Measurements from ENCODE around the gene SERPINB2.

SERPINB2 gene, protein sequence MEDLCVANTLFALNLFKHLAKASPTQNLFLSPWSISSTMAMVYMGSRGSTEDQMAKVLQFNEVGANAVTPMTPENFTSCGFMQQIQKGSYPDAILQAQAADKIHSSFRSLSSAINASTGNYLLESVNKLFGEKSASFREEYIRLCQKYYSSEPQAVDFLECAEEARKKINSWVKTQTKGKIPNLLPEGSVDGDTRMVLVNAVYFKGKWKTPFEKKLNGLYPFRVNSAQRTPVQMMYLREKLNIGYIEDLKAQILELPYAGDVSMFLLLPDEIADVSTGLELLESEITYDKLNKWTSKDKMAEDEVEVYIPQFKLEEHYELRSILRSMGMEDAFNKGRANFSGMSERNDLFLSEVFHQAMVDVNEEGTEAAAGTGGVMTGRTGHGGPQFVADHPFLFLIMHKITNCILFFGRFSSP

DNA sequence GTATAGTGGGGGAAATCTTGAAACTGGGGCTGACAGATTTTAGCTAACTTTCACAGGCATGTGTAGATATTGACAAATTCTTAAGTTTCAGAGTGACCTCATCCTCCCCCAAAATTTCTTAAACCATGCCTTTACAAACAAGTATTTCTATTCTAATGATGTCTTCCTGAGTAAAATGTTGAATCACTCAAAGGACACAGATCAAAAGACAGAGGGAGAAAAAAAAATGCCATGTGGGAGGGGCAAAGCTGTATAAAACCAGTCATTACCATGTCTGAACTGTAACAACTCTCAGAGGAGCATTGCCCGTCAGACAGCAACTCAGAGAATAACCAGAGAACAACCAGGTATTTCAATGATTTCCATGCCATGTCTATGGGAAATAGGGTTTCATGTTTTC lies at the start of gene SERPINB2:
TSS of gene SERPINB2 (plus strand) at position 282 of the 400 bp plus-strand sequence. CDS start 3,740 bp downstream, outside the sequence.
- no peak for DNase-seq

DNA sequence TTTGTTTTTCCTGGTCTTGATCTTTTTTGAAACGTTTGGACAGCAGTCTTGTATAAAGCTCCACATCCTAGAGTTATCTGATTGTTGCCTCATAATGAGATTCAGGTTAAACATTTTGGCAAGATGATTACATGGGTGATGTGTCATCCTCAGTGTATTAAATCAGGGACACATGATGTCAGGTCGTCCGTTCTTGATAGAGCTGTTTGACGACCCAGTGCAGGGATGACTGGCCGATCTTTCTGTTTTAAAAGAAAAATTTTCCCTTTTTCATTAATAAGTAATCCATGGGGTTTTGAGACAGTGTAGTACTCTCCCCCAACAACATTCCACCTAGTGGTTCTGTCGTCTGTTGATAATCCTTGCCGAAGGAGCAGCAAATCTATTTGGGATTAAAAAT lies 44.5 kb upstream of the SERPINB2 start:
- no peak for DNase-seq

DNA sequence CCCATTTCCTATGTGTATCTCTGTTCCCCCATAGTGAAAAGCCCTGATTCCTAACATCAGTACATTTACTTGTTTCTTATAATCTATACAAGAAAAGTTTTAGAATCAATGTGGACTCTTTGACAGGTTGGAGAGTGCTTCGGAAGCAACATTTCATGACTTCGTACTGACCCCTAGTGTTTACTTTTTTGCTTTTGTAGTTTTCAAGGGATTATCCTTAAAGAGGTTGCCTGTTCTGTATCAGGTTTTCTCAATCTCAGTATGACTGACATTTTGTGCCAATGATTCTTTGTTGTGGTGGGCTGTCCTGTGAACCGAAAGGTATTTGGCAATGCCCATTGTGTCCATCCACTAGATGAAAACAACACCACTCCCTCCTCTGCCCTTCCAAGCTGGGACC lies 43.3 kb upstream of the SERPINB2 start:
- no peak for DNase-seq

DNA sequence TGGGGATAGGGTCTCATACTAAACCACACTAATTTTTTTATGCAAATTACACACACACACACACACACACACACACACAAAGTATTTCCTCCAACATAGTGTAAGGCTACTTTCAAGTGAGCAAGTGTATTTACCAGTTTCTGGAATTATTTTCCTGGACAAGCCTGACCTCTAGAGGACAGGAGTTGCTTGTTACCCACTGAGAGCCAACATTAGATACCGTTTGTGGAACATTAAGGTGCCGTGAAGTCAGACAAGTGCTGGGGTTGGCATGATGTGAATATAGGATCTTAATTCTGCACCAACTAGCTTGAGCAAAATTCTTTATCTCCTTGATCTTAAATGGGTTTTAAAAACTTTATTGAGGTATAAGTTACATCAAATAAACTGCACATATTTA lies 39.3 kb upstream of the SERPINB2 start:
- DNase-seq = no peak

DNA sequence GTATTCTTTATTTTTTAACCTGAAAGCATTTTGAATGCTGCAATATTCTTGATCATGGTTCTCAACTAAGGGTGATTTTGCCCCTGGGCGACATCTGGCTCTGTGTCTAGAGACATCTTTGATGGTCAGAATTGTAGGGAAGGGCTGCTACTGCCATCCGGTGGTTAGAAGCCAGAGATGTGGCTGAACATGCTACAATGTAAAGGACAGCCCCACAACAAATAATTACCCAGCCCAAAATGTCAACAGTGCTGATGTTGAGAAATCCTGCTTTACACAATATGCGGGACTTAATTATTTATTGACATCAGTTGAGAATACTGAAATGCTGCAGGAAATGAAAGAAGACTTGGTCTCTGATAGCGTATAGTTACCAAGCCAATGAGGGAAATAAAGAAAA lies 37.5 kb upstream of the SERPINB2 start:
- DNase-seq = no peak

DNA sequence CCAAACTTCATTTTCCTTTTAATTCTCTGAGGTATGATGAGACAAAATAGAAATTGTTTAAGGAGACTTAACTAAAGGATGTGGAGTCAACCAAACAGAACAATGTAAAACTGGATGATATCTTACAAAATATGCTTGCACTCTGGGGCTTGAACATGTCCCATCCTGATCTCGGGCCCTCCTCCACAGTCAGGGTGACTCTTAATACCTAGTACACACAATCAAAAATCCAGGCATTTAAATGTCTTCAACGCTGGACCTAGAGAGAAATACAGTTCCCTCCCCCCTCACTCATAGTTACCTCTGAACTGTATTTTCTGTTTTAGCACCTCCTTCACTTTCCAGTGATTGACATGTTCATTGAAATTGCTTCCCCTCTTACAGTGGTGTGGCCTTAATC lies 36.9 kb upstream of the SERPINB2 start:
- DNase-seq = no peak

DNA sequence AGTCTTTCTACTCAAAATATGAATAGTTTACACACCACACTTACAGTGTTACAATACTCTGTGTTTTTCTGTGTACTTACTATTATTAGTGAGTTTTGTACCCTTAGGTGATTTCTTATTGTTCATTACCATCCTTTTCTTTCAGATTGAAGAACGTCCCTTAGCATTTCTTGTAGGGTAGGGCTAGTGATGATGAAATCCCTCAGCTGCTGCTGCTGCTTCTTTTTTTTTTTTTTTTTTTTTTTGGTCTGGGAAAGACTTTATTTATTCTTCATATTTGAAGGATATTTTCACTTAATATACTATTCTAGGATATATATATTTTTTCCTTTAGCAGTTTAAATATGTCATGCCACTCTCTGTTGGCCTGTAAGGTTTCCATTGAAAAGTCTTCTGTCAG lies 29.0 kb upstream of the SERPINB2 start:
- DNase-seq = no peak

DNA sequence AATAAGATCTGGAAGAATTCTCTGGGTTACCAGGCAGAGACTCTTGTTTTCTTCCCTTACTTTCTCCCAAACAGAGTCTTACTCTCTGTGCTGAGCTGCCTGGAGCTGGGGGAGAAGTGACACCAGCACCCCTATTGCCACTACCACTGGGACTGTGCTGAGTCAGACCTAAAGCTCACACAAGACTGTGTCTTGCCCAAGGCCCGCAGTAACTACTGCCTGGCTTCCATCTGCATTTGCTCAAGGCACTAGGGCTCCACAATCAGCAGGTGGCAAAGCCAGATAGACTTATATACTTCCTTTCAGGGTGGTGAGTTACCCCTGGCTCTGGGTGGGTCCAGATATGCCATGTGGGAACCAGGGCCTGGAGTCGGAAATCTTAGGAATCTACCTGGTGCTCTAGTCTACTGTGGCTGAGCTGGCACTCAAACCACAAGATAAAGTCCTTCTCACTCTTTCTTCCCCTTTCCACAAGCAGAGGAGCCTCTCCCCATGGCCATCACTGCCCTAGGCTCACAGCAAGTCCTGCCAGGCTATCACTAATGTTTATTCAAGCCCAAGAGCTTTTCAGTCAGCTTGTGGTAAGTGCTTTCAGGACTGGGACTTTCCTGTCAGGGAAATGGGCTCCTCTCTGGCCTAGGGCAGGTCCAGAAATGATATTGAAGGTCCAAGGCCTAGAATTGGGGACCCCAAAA lies 27.6 kb upstream of the SERPINB2 start:
- peak in 1 of 2 donors; percentile 24 for DNase-seq

DNA sequence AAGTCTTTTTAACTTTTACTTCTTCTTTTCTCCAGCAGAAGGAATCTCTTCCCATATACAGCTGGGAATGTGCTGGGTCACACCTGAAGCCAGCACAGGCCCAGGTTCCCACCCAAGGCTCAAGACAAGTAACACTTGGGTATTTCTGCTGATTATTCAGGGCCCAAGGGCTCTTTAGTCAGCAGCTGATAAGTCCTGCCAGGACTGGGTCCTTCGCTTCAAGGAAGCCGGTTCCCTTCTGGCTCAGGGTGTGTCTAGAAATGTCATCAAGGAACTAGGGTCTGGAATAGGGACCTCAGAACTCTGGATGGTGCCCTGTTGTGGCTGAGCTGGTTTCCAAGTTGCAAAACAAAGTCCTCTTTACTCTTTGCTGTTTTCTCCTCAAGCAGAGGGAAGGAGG lies 27.0 kb upstream of the SERPINB2 start:
- DNase-seq = no peak

DNA sequence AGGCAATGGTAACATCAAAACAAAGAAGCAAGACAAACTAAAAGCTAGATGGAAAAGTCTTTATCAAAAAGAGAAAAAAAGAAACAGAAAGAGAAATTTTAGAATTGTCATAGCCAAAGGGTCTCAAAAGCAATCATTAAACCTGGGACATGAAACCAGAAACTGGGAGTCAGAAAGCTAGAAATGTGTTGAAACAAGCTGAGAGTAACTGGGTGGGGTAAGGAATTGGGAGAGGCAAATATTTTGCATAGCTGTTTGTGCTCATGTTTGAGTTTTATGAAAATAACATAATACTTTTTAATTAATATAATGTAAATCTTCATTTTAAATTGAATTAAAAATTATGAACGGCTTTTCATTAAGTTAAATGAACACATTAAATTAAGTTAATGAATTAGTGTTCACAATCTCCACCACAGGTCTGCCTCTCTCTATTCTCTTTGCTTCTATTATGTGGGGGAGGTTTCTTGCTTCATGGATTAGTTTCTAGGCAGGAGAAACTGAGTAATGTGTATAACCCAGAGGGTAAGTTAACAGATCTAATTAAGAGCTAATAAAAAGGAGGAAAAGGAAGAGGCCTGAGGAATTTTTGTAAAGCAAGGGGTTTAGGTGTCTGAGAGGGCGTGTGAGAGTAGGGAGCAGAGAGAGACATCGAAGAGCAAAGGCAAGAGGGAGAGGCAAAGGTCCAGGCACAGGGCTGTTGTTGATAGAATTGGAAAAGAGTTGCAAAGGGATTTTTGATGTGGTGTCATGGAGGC lies 20.0 kb upstream of the SERPINB2 start:
- no peak for DNase-seq

DNA sequence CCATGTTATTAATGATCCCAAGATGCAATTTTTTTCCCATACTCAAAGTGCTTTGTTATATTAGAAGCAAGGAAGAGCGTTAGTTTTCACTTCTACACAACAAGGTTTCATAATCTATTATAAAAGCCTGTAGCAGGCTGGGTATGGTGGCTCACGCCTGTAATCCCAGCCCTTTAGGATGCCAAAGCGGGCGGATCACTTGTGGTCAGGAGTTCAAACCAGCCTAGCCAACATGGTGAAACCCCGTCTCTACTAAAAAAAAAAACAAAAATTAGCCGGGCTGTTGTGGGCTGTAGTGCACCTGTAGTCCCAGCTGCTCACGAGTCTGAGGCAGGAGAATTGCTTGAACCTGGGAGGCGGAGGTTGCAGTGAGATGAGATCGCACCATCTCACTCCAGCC lies 19.0 kb upstream of the SERPINB2 start:
- no peak for DNase-seq

DNA sequence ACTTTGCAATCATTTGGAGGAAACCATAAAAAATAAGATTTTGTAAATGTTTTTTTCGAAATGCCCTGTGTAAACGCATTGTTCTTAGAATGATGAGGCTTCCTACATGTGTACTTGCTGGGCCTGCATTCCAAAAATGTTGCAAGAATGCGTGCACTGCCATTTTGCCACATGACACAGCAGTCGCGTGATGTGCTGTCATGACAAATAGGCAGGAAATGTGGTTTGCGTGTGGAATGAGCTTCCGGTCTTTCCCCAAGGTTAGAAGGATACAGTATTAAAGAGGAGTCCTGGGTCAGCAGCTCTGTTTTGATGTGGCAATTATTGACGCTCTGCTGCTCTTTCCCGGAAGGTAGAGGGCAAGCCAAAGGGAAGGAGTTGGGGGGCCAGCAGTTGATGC lies 18.1 kb upstream of the SERPINB2 start:
- peak in 1 of 2 donors; percentile 65 for DNase-seq

DNA sequence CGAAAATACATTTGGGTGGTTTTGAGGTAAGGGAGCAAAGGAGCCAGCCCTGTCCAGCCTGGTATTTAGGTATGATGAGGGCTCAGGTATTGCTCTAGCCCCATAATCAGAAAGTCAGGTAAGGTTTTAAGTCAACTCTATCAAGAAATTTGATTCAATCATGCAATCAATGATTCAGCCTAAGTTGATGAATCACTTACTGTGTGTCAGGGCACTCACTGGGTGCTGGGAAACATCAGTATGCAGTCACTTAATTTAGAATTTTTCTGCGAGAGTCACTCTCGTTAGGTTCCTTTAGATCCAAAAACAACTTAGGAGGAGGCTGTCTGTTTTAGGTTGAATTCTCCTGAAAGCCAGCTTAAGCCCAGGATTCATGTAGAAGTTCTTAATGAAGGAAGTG lies 17.7 kb upstream of the SERPINB2 start:
- DNase-seq = no peak

DNA sequence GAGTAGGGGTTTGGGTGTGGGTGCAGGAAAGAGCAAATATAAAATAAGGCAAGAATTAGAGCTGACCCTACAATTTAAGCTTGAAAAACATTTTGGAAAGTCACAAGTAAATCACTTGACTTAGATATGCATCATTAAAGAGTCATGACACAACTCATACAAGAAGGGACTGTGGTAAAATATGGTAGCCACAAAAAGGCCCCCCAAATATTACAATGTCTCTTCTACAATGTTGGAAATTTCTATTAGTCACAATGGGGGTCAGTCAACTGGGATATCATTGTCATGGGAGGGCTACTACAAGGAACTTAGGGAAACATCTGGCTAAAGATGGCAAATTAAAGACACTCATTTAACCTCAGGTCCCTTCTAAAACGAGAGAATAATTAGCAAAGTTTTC lies 15.7 kb upstream of the SERPINB2 start:
- DNase-seq = no peak

DNA sequence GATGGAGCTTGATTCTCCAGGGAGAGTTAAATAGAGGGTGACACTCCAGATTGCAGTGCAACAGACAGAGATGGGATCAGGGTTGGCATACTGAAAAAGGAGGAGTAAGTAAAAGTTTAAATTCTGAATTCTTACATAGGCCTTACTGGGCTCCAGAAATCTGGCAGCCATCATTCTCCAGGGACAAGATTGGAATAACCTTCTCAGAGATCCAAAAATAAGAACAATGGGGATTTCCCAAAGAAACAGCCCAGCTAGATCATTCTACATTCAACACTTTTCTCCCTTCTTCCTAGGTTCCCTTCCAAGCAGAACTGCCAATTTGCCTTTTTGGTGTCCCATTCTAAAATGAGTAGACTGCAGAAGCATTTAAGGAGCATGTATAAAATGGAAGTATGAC lies 14.9 kb upstream of the SERPINB2 start:
- DNase-seq = no peak

DNA sequence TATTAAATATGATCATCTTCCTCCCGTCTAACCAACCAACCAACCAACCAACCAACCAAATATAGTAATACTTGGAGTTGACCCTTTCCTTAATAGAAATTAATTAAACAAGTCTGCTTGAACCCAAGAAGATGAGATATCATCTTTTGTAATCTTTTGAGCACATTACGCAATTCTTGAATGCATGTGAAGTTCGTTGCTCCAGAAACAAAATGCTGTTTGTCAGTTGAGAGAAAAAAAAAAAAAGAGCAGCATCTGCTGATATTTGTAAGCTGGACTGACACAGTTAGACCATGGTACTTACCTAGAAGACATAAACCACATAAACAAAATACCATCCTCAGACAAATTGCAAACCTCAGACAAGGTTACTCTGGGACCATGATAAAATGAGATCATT lies 9.2 kb upstream of the SERPINB2 start:
- no peak for DNase-seq

DNA sequence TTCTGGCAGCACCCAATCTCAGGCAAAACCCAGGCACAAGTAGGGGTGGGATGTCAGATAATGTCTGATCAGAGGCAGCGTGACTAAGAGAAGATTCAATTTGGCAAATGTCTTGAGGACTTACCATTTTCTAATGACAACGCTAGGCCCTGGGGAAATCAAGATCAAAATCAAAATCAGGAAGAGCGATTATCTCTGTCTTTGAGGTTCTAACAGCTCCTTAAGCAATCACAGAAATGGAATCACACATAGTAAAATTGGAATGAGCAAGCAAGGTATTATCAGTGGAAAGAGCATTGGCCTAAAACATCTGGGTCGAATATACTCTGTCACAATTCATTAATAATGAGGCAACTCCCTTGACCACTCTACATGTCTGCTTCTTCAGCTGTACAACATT lies 8.6 kb upstream of the SERPINB2 start:
- no peak for DNase-seq

DNA sequence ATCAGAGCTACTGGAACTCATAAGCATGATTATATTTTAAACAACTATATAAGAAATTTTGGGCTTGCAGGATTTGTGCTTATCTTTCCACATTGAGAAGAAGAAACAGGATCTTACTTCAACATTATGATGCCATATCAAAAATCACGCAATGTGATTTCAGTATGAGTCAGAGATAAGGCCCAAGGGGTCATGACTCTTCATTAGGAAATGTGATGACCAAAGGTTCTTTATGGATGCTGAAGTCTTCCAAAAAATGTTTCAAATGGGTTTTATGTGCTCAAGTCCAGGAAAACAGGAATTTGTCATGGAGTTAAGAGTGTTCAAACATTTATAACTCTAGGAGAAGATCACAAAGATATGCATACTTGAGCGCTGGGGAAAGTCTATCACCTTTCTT lies 7.8 kb upstream of the SERPINB2 start:
- DNase-seq = no peak

DNA sequence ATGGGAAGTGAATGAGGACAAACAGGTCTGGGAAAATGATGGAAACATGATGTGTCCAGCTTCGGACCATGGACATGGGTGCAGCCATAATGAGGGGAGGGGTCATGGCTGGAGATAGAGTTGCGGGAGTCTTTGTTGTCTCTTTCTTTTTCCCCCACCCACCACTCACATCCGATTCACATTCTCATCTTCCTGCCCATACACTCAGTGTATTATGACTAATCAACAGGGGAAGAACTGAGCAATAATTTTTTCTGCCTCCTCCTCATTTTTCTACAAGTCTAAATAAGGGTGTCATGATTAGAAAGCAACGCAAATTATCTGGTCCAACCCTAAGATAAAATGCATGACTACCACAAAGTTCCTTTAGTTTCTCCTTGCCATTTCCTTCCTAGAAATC lies 5.7 kb upstream of the SERPINB2 start:
- no peak for DNase-seq

DNA sequence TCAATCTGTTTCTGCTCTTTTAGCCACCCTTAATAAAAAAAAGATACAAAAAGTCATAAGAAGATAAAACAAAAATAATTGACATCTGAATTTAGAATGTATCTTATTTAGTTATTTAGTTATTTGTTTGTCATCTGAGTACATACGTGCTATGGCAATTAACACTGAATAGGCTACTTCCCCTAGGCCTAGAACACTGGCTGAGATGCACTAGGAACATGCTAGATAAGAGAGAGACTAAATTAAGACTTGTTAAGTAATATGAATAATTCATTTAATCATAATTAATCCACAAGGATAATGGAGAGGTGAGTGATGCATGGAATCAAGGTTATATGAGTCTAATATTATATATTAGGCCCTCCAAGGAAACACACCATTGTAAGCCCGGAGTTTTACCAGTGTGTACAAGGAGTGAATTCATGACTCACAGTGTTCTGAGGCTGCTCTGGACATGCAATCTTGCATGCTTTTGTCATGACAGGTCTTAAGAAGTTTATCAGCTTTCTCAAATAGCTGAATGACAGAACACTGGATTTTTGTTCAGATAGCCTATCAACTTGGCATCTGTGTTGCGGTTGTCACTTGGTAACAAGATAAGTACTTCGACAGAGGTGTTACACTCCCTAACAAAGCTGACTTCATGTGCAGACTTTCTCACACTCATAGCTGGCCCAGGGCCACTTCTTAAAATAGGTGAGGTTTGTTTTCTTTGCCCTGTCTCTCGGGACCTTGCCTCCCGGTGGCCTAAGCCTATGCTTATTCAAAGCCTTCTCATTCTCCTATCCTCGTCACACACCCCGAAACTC lies 5.0 kb upstream of the SERPINB2 start:
- no peak for DNase-seq

DNA sequence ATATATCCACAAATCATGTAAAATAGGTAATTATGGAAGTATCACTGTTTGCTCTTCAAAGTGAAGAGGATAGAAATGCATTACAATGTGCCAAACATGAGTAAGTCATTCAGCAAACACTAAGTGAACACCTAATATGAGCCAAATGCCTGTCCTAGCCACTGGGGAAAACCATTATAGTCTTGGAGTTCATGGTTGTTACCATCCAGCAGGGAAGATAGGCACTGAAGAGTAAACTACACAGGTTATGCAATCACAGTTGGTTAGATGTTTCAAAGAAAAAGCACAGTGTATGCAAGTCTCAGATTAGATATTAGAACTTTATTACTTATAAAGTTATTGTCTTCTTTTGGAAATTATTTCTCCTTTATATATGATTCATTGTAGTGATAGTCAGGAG lies 3.9 kb upstream of the SERPINB2 start:
- no peak for DNase-seq

DNA sequence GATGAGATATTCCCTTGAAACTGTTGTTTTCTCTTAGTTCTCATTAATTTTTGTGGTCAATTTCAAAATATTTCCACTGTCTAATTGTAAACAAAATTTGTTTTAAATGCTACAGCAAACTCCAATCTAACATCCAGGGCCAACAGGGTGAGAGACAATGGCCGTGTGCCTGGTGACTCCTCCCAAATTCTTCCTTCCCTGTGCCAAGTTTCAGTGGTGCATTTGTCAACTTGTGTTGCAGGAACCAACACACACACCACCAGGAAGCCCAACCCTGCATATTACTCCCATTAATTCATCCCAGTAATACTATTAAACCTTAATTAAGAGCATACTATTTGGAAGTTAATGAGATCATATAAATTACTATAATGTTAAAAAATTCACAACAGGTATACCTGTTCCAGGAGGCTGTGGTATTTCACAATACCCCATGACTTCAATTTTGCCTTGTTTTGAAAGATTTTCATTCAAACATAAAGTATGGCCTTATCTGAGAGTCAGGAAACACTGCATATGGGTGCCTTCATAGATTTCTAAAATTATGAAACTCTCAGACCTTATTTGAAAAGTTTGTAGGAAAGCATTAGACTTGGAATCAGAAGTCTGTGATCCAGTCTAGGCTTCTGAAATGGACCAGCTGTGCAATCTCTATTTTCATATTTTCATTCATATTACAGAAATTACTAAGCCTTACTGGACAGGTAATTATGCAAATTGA lies 1.1 kb downstream of the SERPINB2 start:
- DNase-seq = no peak
